GM21526 (cell line): ENCODE results near the gene KCNN3.
"Not testable (repeated sequence)": the region's sequence is repeated elsewhere in the genome, so short reads cannot be mapped to it uniquely, and the experiment has no call there.

ENCODE experiments used
- ATAC-seq: cut with Tn5 transposase; IDR thresholded peaks from one replicate; pipeline ENCODE4 v1.9.1; 2021; ENCODE audit warnings: moderate library complexity; ENCODE audit not compliant: unreplicated experiment, low FRiP score

The KCNN3 gene

GRCh38 chr1:154870115-154870571 is at the start of gene KCNN3:
Gene KCNN3, minus strand, starts transcription at chr1:154870281. Its CDS starts 317 bp downstream, at chr1:154869964.
- peak; percentile 81 for ATAC-seq

- no peak for ATAC-seq
Observed at GRCh38 chr1:154913273-154913672, 43.2 kb upstream of the KCNN3 start.

- ATAC-seq: no peak
Observed at GRCh38 chr1:154912755-154913154, 42.7 kb upstream of the KCNN3 start.

- ATAC-seq: no peak
Observed at GRCh38 chr1:154911691-154912550, 41.8 kb upstream of the KCNN3 start.

GRCh38 chr1:154910851-154911250 is 40.8 kb upstream of the KCNN3 start:
- ATAC-seq: no peak

- ATAC-seq: no peak
Observed at GRCh38 chr1:154908937-154909336, 38.9 kb upstream of the KCNN3 start.

- ATAC-seq: not testable (repeated sequence)
Observed at GRCh38 chr1:154908129-154908528, 38.0 kb upstream of the KCNN3 start.

GRCh38 chr1:154906621-154907081 is 36.6 kb upstream of the KCNN3 start:
- no peak for ATAC-seq

- no peak for ATAC-seq
Observed at GRCh38 chr1:154902938-154903566, 33.0 kb upstream of the KCNN3 start.

- no peak for ATAC-seq
Observed at GRCh38 chr1:154901591-154901990, 31.5 kb upstream of the KCNN3 start.

- ATAC-seq: no peak
Observed at GRCh38 chr1:154899041-154899440, 29.0 kb upstream of the KCNN3 start.

GRCh38 chr1:154896771-154897286 is 26.7 kb upstream of the KCNN3 start:
- ATAC-seq: no peak

- ATAC-seq: no peak
Observed at GRCh38 chr1:154895798-154896197, 25.7 kb upstream of the KCNN3 start.

GRCh38 chr1:154891452-154891851 is 21.4 kb upstream of the KCNN3 start:
- ATAC-seq: no peak

GRCh38 chr1:154888757-154889156 is 18.7 kb upstream of the KCNN3 start:
- no peak for ATAC-seq

- no peak for ATAC-seq
Observed at GRCh38 chr1:154886281-154887015, 16.4 kb upstream of the KCNN3 start.

GRCh38 chr1:154884869-154885701 is 15.0 kb upstream of the KCNN3 start:
- no peak for ATAC-seq

- ATAC-seq: no peak
Observed at GRCh38 chr1:154883919-154884868, 14.1 kb upstream of the KCNN3 start.
